ENCODE measurements around the gene TUBA3E.

- TF ChIP-seq CBX1 (IDR thresholded peaks at IDR 0.05; ENCODE audit: low read depth): no peak
- TF ChIP-seq ZNF501 (CRISPR knock-in tag; IDR thresholded peaks at IDR 0.05): peak; percentile 95
- TF ChIP-seq, protein P1, sequence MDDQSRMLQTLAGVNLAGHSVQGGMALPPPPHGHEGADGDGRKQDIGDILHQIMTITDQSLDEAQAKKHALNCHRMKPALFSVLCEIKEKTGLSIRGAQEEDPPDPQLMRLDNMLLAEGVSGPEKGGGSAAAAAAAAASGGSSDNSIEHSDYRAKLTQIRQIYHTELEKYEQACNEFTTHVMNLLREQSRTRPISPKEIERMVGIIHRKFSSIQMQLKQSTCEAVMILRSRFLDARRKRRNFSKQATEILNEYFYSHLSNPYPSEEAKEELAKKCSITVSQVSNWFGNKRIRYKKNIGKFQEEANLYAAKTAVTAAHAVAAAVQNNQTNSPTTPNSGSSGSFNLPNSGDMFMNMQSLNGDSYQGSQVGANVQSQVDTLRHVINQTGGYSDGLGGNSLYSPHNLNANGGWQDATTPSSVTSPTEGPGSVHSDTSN (CRISPR knock-in tag; IDR thresholded peaks at IDR 0.05; ENCODE audit: borderline replicate concordance): no peak
- no peak for TF ChIP-seq SMARCE1 (IDR thresholded peaks at IDR 0.05; ENCODE audit: borderline replicate concordance)
- no peak for TF ChIP-seq RAD21 (CRISPR knock-in tag; IDR thresholded peaks at IDR 0.05)
- TF ChIP-seq MAX (IDR thresholded peaks at IDR 0.05): peak; percentile 92
- no peak for TF ChIP-seq PTBP1 (IDR thresholded peaks at IDR 0.05; ENCODE audit: low read depth, low read length, poor library complexity, severe bottlenecking)
- TF ChIP-seq KLF9 (CRISPR knock-in tag; IDR thresholded peaks at IDR 0.05; ENCODE audit: low read depth): no peak; the same call in 1 of the 2 replicates
- no peak for TF ChIP-seq CTCF (CRISPR knock-in tag; IDR thresholded peaks at IDR 0.05)
- peak; percentile 94 for TF ChIP-seq AGO2 (optimal IDR thresholded peaks at IDR 0.05; ENCODE audit: low read depth, low read length)
- TF ChIP-seq ZNF563 (CRISPR knock-in tag; IDR thresholded peaks at IDR 0.05): peak; percentile 45; the same call in 1 of the 2 replicates
- TF ChIP-seq ZNF207 (IDR thresholded peaks at IDR 0.05; ENCODE audit: borderline replicate concordance): no peak
Observed at GRCh38 chr2:130181325-130181879, 16.8 kb downstream of the TUBA3E start, which contains the start of gene SMPD4.

Measured in HepG2 (cell line).